PC-3 (cell line): ENCODE results near the gene ITGA3. TPM values are rescaled to one million over a fixed set of nuclear protein-coding genes. Genes with fewer than 3 reads are reported as not detected.

Experiments used
- ATAC-seq: fragments of 200-7000 bp; cut with Tn5 transposase; 2 replicates; pipeline ENCODE4 v1.9.1; 2020; ENCODE audit warnings: mild to moderate bottlenecking, moderate library complexity
- BruUV-seq: library from RNA; stranded (reverse); fragments of 400-500 nt; replicated peaks from 2 replicates; lab custom pipeline; 2021; lab: Mats Ljungman, UMichigan
- CTCF ChIA-PET: fragments of 300-600 bp; sonication (Branson Sonifier 250); formaldehyde crosslinking; loops from one replicate; lab custom pipeline; 2022; ENCODE audit warnings: antibody characterized with exemption; lab: Charles Lee
- POLR2A ChIA-PET: fragments of 300-600 bp; sonication (Branson Sonifier 250); formaldehyde crosslinking; loops from one replicate; lab custom pipeline; 2022; ENCODE audit warnings: antibody characterized with exemption; ENCODE audit not compliant: unreplicated experiment; lab: Charles Lee
- DNase-seq: peaks from one replicate; pipeline ENCODE4 v3.0.0-alpha.2; 2015
- H2AFZ ChIP-seq: fragments of 300-600 bp; sonication (generic); 2 replicates; pipeline ENCODE4 v1.6.0; 2016; ENCODE audit warnings: antibody characterized with exemption, low read length
- H3F3A ChIP-seq: fragments of 300-600 bp; sonication (generic); one replicate; pipeline ENCODE4 v1.6.0; 2017; ENCODE audit warnings: antibody characterized with exemption, low read length, control low read depth, mild to moderate bottlenecking; ENCODE audit not compliant: unreplicated experiment
- H3K27ac ChIP-seq: fragments of 300-600 bp; sonication (generic); 2 replicates; pipeline ENCODE4 v1.5.1; 2016; ENCODE audit warnings: mild to moderate bottlenecking, low read length
- H3K27me3 ChIP-seq: fragments of 300-600 bp; sonication (generic); 2 replicates; pipeline ENCODE4 v1.6.1; 2016; ENCODE audit warnings: low read length, mixed read lengths
- H3K36me3 ChIP-seq: fragments of 300-600 bp; sonication (generic); 2 replicates; pipeline ENCODE4 v1.6.1; 2016; ENCODE audit warnings: low read depth, mixed run types, low read length, mixed read lengths
- H3K4me1 ChIP-seq: fragments of 300-600 bp; sonication (generic); 2 replicates; pipeline ENCODE4 v1.5.1; 2016; ENCODE audit warnings: low read length; ENCODE audit not compliant: insufficient read depth
- H3K4me2 ChIP-seq: fragments of 300-600 bp; sonication (generic); 2 replicates; pipeline ENCODE4 v1.6.0; 2016; ENCODE audit warnings: low read length
- H3K4me3 ChIP-seq: fragments of 300-600 bp; sonication (generic); 2 replicates; pipeline ENCODE4 v1.5.1; 2016; ENCODE audit warnings: mild to moderate bottlenecking, low read length, mixed read lengths
- H3K79me2 ChIP-seq: fragments of 300-600 bp; sonication (generic); 2 replicates; pipeline ENCODE4 v1.6.1; 2017; ENCODE audit warnings: low read length, mixed read lengths
- H3K9ac ChIP-seq: fragments of 300-600 bp; sonication (generic); 2 replicates; pipeline ENCODE4 v1.6.0; 2016; ENCODE audit warnings: mild to moderate bottlenecking, low read length
- H3K9me2 ChIP-seq: fragments of 300-600 bp; sonication (generic); replicated peaks from 2 replicates; pipeline ENCODE4 v1.6.1; 2016; ENCODE audit warnings: mixed run types, low read length, mixed read lengths
- H3K9me3 ChIP-seq: fragments of 300-600 bp; sonication (generic); 2 replicates; pipeline ENCODE4 v1.6.1; 2016; ENCODE audit warnings: low read length, mixed read lengths
- H4K20me1 ChIP-seq: fragments of 300-600 bp; sonication (generic); 2 replicates; pipeline ENCODE4 v1.6.1; 2016; ENCODE audit warnings: low read length, mixed read lengths
- EZH2 ChIP-seq: fragments of 300-600 bp; sonication (generic); IDR thresholded peaks from one replicate; pipeline ENCODE4 v1.6.1; 2017; ENCODE audit warnings: antibody characterized with exemption, mild to moderate bottlenecking, low read length; ENCODE audit not compliant: unreplicated experiment
- EZH2phosphoT487 ChIP-seq: fragments of 300-600 bp; sonication (generic); IDR thresholded peaks from 2 replicates; pipeline ENCODE4 v1.6.1; 2018; ENCODE audit warnings: mild to moderate bottlenecking, antibody characterized with exemption, low read length, borderline replicate concordance
- intact Hi-C: fragments of 100-400 bp; cut with micrococcal nuclease; formaldehyde crosslinking; loops from 2 replicates; pipeline ENCODE4 v1.9.0; 2023
- total RNA-seq: library from RNA; depleted of rRNA; stranded (reverse); fragments of >200 nt; gene quantifications from 2 replicates; pipeline ENCODE4 v1.2.3, GENCODE V29; 2014; rRNA removed
- TF ChIP-seq, protein P1 (sequence below): fragments of 300-600 bp; sonication (generic); conservative IDR thresholded peaks from 2 replicates; pipeline ENCODE4 v1.5.1; 2017; ENCODE audit warnings: antibody characterized with exemption, low read depth, mild to moderate bottlenecking, low read length

The ITGA3 gene
- total RNA-seq, 1 experiment from 2014 or later: 598 TPM

DNA sequence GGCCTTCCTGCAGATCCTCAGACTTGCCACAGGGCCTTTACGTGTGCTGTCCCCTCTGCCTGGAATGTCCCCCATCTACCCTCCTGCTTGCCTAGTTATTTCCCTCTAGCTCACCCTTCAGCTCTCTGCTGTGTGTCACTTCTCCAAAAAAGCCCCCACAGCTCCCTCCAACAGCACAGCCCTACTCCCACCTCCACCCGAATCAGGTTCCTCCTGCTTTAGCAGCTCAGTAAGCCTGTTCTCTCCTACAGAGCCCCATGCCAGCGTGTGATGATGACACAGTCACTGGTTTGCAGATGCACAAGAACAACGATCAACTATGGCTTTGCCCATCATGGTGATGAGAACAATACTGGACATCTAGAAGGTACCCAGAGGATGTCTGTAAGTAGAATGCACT is 81.1 kb downstream of the ITGA3 start:
- no peak overlapping the region for H3K4me2 ChIP-seq
- H3K9me3 ChIP-seq: no peaks in the 10 kb centered on the region
- no peaks in the 10 kb centered on the region for H3F3A ChIP-seq
- intact Hi-C loops: no loop called here
- BruUV-seq: no TSS peak
- H3K79me2 ChIP-seq: no peaks in the 10 kb centered on the region
- H3K4me1 ChIP-seq: no peaks in the 10 kb centered on the region
- H3K4me3 ChIP-seq: no peak overlapping the region
- H3K9ac ChIP-seq: no peak overlapping the region
- TF ChIP-seq EZH2 (no peak), EZH2phosphoT487 (no peak)
- TF ChIP-seq, protein P1, sequence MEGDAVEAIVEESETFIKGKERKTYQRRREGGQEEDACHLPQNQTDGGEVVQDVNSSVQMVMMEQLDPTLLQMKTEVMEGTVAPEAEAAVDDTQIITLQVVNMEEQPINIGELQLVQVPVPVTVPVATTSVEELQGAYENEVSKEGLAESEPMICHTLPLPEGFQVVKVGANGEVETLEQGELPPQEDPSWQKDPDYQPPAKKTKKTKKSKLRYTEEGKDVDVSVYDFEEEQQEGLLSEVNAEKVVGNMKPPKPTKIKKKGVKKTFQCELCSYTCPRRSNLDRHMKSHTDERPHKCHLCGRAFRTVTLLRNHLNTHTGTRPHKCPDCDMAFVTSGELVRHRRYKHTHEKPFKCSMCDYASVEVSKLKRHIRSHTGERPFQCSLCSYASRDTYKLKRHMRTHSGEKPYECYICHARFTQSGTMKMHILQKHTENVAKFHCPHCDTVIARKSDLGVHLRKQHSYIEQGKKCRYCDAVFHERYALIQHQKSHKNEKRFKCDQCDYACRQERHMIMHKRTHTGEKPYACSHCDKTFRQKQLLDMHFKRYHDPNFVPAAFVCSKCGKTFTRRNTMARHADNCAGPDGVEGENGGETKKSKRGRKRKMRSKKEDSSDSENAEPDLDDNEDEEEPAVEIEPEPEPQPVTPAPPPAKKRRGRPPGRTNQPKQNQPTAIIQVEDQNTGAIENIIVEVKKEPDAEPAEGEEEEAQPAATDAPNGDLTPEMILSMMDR: no peak
- no peak overlapping the region for H2AFZ ChIP-seq
- DNase-seq (no peak), ATAC-seq (no peak)
- CTCF ChIA-PET: no interaction called here
- H3K9me2 ChIP-seq: no peaks in the 10 kb centered on the region
- H3K27me3 ChIP-seq: no peaks in the 10 kb centered on the region
- POLR2A ChIA-PET: no interaction called here
- H4K20me1 ChIP-seq: 0 out of 2 replicates have a peak, but pooled peaks cover 5% of the 10 kb centered on the region
- H3K27ac ChIP-seq: no peak overlapping the region
- peaks cover 63% of the 10 kb centered on the region for H3K36me3 ChIP-seq

DNA sequence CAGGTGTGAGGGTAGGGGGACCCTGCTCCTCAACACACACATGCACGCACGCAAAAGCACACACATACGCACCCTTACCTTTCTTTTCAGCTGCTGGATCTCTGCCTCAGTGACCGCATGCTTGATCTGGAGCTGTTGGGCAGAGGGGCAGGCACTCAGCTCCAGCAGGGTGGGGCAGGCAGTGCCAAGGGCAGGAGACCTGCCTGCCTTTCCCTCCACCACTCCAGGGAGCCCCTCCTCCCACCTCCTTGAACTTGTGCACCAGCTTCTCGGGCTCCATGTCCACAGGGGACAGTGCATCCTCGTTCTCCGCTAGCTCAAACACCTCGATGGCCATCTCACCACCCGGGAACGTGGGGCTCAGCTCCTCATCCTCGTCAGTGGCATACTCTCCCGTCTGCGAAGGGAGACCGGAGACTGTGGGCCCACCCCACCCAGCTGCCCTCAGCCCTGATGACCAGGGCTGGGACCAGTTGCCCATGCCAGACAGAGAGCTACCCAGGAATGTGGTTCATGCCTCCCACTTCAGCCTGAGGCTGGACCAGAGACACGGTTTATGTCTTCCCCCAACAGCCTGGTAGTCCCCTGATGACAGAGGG is 83.4 kb downstream of the ITGA3 start:
- Histone ChIP-seq H3K9me2 (no peaks in the 10 kb centered on the region), H3K4me3 (no peak overlapping the region), H3F3A (no peaks in the 10 kb centered on the region), H4K20me1 (0 out of 2 replicates have a peak, but pooled peaks cover 5% of the 10 kb centered on the region), H3K4me2 (no peak overlapping the region), H3K4me1 (no peaks in the 10 kb centered on the region), H3K27ac (no peak overlapping the region), H2AFZ (no peak overlapping the region), H3K9me3 (no peaks in the 10 kb centered on the region), H3K79me2 (no peaks in the 10 kb centered on the region), H3K27me3 (no peaks in the 10 kb centered on the region), H3K9ac (no peak overlapping the region), H3K36me3 (peaks cover 75% of the 10 kb centered on the region)
- CTCF ChIA-PET: no interaction called here
- ATAC-seq: no peak
- POLR2A ChIA-PET: no interaction called here
- TF ChIP-seq EZH2: no peak
- TF ChIP-seq EZH2phosphoT487: no peak
- TF ChIP-seq, protein P1: no peak
- DNase-seq: no peak
- no TSS peak for BruUV-seq
- intact Hi-C loops: no loop called here

Other genes starting within 250 kb of the ITGA3 start
- not detected in 2 replicates for gene TAC4, start 208.0 kb upstream of the ITGA3 start, total RNA-seq
- 0.35 and 0.44 TPM in 2 replicates for gene DLX4, start 86.9 kb upstream of the ITGA3 start, total RNA-seq
- 0.18 and 0.23 TPM in 2 replicates for gene DLX3, start 60.9 kb upstream of the ITGA3 start, total RNA-seq
- gene PDK2, start 39.2 kb downstream of the ITGA3 start, total RNA-seq: 31.9 and 37.6 TPM in 2 replicates
- 0.11 and 0.17 TPM in 2 replicates for gene SAMD14, start 74.0 kb downstream of the ITGA3 start, total RNA-seq
- gene PPP1R9B, start 94.6 kb downstream of the ITGA3 start, total RNA-seq: 67.7 and 95.0 TPM in 2 replicates
- gene SGCA, start 109.9 kb downstream of the ITGA3 start, total RNA-seq: not detected in 2 replicates
- 30.6 and 56.2 TPM in 2 replicates for gene COL1A1, start 145.5 kb downstream of the ITGA3 start, total RNA-seq
- 5.6 and 6.9 TPM in 2 replicates for gene TMEM92, start 218.4 kb downstream of the ITGA3 start, total RNA-seq